GM23338 (cell line): ENCODE results near the gene GJB4. TPM values are rescaled to one million over a fixed set of nuclear protein-coding genes. Genes with fewer than 3 reads are reported as not detected.

Experiments used
- ATAC-seq: fragments of 200-7000 bp; cut with Tn5 transposase; 3 replicates; pipeline ENCODE4 v1.9.1; 2020
- DNase-seq: peaks from one replicate; pipeline ENCODE4 v3.0.0-alpha.2; 2015; ENCODE audit warnings: low spot score
- H2AFZ ChIP-seq: fragments of 200-600 bp; sonication (generic); 2 replicates; pipeline ENCODE4 v1.8.0; 2016; ENCODE audit warnings: antibody characterized with exemption, mild to moderate bottlenecking, moderate library complexity
- H3F3A ChIP-seq: fragments of 200-600 bp; sonication (generic); replicated peaks from 2 replicates; pipeline ENCODE4 v1.8.0; 2017; ENCODE audit warnings: antibody characterized with exemption, mixed run types, low read depth
- H3K27ac ChIP-seq: fragments of 200-600 bp; sonication (generic); 2 replicates; pipeline ENCODE4 v1.6.1; 2016; ENCODE audit warnings: low read depth
- H3K27me3 ChIP-seq: fragments of 200-600 bp; sonication (generic); 2 replicates; pipeline ENCODE4 v1.8.0; 2016; ENCODE audit warnings: mild to moderate bottlenecking, mixed run types, moderate library complexity; ENCODE audit not compliant: insufficient read depth
- H3K36me3 ChIP-seq: fragments of 200-600 bp; sonication (generic); 2 replicates; pipeline ENCODE4 v1.8.0; 2016; ENCODE audit warnings: mild to moderate bottlenecking; ENCODE audit not compliant: insufficient read depth
- H3K4me1 ChIP-seq: fragments of 200-600 bp; sonication (generic); 2 replicates; pipeline ENCODE4 v1.8.0; 2016; ENCODE audit warnings: mild to moderate bottlenecking, moderate library complexity; ENCODE audit not compliant: insufficient read depth
- H3K4me2 ChIP-seq: fragments of 200-600 bp; sonication (generic); 2 replicates; pipeline ENCODE4 v1.7.1; 2017; ENCODE audit warnings: mixed run types
- H3K4me3 ChIP-seq: fragments of 200-600 bp; sonication (generic); 2 replicates; pipeline ENCODE4 v1.6.1; 2016; ENCODE audit warnings: mixed run types
- H3K79me2 ChIP-seq: fragments of 200-600 bp; sonication (generic); replicated peaks from 2 replicates; pipeline ENCODE4 v1.8.0; 2017; ENCODE audit warnings: mild to moderate bottlenecking; ENCODE audit not compliant: insufficient read depth
- H3K9me2 ChIP-seq: fragments of 200-600 bp; sonication (generic); 2 replicates; pipeline ENCODE4 v1.8.0; 2017; ENCODE audit not compliant: insufficient read depth
- H4K20me1 ChIP-seq: fragments of 200-600 bp; sonication (generic); replicated peaks from 2 replicates; pipeline ENCODE4 v1.8.0; 2017; ENCODE audit warnings: mild to moderate bottlenecking; ENCODE audit not compliant: insufficient read depth
- H3K27ac Mint-ChIP-seq: 2 replicates; pipeline ENCODE4 v1.8.0; 2020; ENCODE audit warnings: inconsistent platforms, mild to moderate bottlenecking, moderate library complexity, mixed read lengths
- H3K27me3 Mint-ChIP-seq: 3 replicates; pipeline ENCODE4 v1.8.0; 2022; ENCODE audit warnings: low read depth, mild to moderate bottlenecking, moderate library complexity, mixed read lengths, inconsistent platforms; ENCODE audit not compliant: insufficient read depth, poor library complexity
- H3K36me3 Mint-ChIP-seq: 3 replicates; pipeline ENCODE4 v1.8.0; 2021; ENCODE audit warnings: low read depth, mild to moderate bottlenecking, inconsistent platforms, moderate library complexity, mixed read lengths
- H3K4me1 Mint-ChIP-seq: 3 replicates; pipeline ENCODE4 v1.8.0; 2020; ENCODE audit warnings: mild to moderate bottlenecking, inconsistent platforms, mixed read lengths
- H3K4me3 Mint-ChIP-seq: 3 replicates; pipeline ENCODE4 v1.8.0; 2021; ENCODE audit warnings: moderate library complexity, mild to moderate bottlenecking, inconsistent platforms, mixed read lengths
- H3K9me3 Mint-ChIP-seq: 3 replicates; pipeline ENCODE4 v1.8.0; 2020; ENCODE audit warnings: moderate library complexity, mild to moderate bottlenecking, inconsistent platforms, mixed read lengths
- CREB1 ChIP-seq: fragments of 250-450 bp; sonication (Bioruptor Pico); IDR thresholded peaks from 2 replicates; pipeline ENCODE4 v1.5.0; 2020; ENCODE audit warnings: low read depth, mild to moderate bottlenecking, moderate library complexity
- CTCF ChIP-seq, 2 experiments: fragments of 200-600 bp in 1 of 2; sonication (generic) in 1 of 2; conservative IDR thresholded peaks; 2 replicates each; pipeline versions ENCODE4 v1.5.1 to v1.6.1; 2016 to 2017; ENCODE audit warnings: antibody characterized with exemption in 2 of 2, low read depth in 2 of 2, mild to moderate bottlenecking in 2 of 2, moderate library complexity in 1 of 2
- ETS1 ChIP-seq: IDR thresholded peaks from 2 replicates; pipeline ENCODE4 v1.6.1; 2016; ENCODE audit warnings: antibody characterized with exemption
- EZH2 ChIP-seq: fragments of 200-600 bp; sonication (generic); IDR thresholded peaks from one replicate; pipeline ENCODE4 v1.8.0; 2017; ENCODE audit warnings: antibody characterized with exemption, mild to moderate bottlenecking, low read depth; ENCODE audit not compliant: unreplicated experiment
- EZH2phosphoT487 ChIP-seq: fragments of 200-600 bp; sonication (generic); IDR thresholded peaks from one replicate; pipeline ENCODE4 v1.8.1; 2018; ENCODE audit warnings: antibody characterized with exemption; ENCODE audit not compliant: unreplicated experiment
- JUNB ChIP-seq: IDR thresholded peaks from one replicate; pipeline ENCODE4 v1.6.1; 2016; ENCODE audit warnings: antibody characterized with exemption; ENCODE audit not compliant: unreplicated experiment
- NANOG ChIP-seq: IDR thresholded peaks from 2 replicates; pipeline ENCODE4 v1.6.1; 2016; ENCODE audit warnings: antibody characterized with exemption, borderline replicate concordance
- POLR2AphosphoS5 ChIP-seq: IDR thresholded peaks from 2 replicates; pipeline ENCODE4 v1.6.1; 2016; ENCODE audit warnings: antibody characterized with exemption, low read depth
- REST ChIP-seq: IDR thresholded peaks from one replicate; pipeline ENCODE4 v1.6.1; 2018; ENCODE audit warnings: antibody characterized with exemption; ENCODE audit not compliant: unreplicated experiment
- STAT1 ChIP-seq: IDR thresholded peaks from one replicate; pipeline ENCODE4 v1.6.1; 2016; ENCODE audit warnings: antibody characterized with exemption; ENCODE audit not compliant: unreplicated experiment
- ZNF114 ChIP-seq: fragments of 250-450 bp; sonication (Bioruptor Pico); IDR thresholded peaks from 2 replicates; pipeline ENCODE4 v1.5.0; 2020; ENCODE audit warnings: mild to moderate bottlenecking, moderate library complexity
- ZNF331 ChIP-seq: fragments of 250-450 bp; sonication (Bioruptor Pico); IDR thresholded peaks from 2 replicates; pipeline ENCODE4 v1.5.0; 2020; ENCODE audit warnings: low read depth, mild to moderate bottlenecking, moderate library complexity
- ZNF462 ChIP-seq: fragments of 250-450 bp; sonication (Bioruptor Pico); IDR thresholded peaks from 2 replicates; pipeline ENCODE4 v1.5.0; 2020; ENCODE audit warnings: mild to moderate bottlenecking, moderate library complexity
- polyA plus RNA-seq: library from polyadenylated mRNA; unstranded; fragments of >200 nt; fragmentation: Nextera tagmentation; extraction: Ambion mirVana; gene quantifications from 2 replicates; pipeline ENCODE4 v1.2.1, GENCODE V29; 2016
- total RNA-seq: library from RNA; depleted of rRNA; stranded (reverse); fragments of >200 nt; shearing (Covaris generic); gene quantifications from 2 replicates; pipeline ENCODE4 v1.2.3, GENCODE V29; 2014

The GJB4 gene
- total and polyA plus RNA-seq, 2 experiments from 2014 or later = 0.07 TPM; not detected in 1

- DNase-seq = no peak
- Mint-ChIP-seq H3K4me3 (no peak overlapping the region), H3K27ac (no peak overlapping the region), H3K9me3 (no peaks in the 10 kb centered on the region), H3K27me3 (no peaks in the 10 kb centered on the region), H3K4me1 (peaks cover 2% of the 10 kb centered on the region; the same call in 1 of the 3 replicates), H3K36me3 (no peaks in the 10 kb centered on the region)
- peaks cover 3% of the 10 kb centered on the region; the same call in 1 of the 2 replicates for H3K4me1 ChIP-seq
- no peaks in the 10 kb centered on the region for H3K27me3 ChIP-seq
- no peak for ATAC-seq
- H3K79me2 ChIP-seq = no peaks in the 10 kb centered on the region
- no peak for TF ChIP-seq ZNF462
- no peak for TF ChIP-seq NANOG
- TF ChIP-seq ZNF331 = no peak
- TF ChIP-seq REST = no peak
- no peak for TF ChIP-seq ZNF114 (CRISPR knock-in tag)
- TF ChIP-seq CTCF (conservative IDR thresholded peaks at IDR 0.05; ENCODE audit: low read depth in 2 of 2) = no peak
- no peak for TF ChIP-seq EZH2
- TF ChIP-seq JUNB = no peak
- TF ChIP-seq POLR2AphosphoS5 = no peak
- no peak for TF ChIP-seq STAT1
- no peak for TF ChIP-seq CREB1 (CRISPR knock-in tag)
- no peak for TF ChIP-seq ETS1
- no peak for TF ChIP-seq EZH2phosphoT487
- no peak overlapping the region for H2AFZ ChIP-seq
- no peak overlapping the region for H3K4me3 ChIP-seq
- no peaks in the 10 kb centered on the region for H3K36me3 ChIP-seq
- H3K4me2 ChIP-seq = no peak overlapping the region
- no peaks in the 10 kb centered on the region for H3F3A ChIP-seq
- H3K27ac ChIP-seq = no peak overlapping the region
- H4K20me1 ChIP-seq = no peaks in the 10 kb centered on the region
- H3K9me2 ChIP-seq = peaks cover 4% of the 10 kb centered on the region; the same call in 1 of the 2 replicates
Observed at GRCh38 chr1:34770891-34771504, 11.5 kb downstream of the GJB4 start.
